ENCODE measurements around the gene GSTA3.
"Not testable (repeated sequence)": the region's sequence is repeated elsewhere in the genome, so short reads cannot be mapped to it uniquely, and the experiment has no call there.

The GSTA3 gene

DNA sequence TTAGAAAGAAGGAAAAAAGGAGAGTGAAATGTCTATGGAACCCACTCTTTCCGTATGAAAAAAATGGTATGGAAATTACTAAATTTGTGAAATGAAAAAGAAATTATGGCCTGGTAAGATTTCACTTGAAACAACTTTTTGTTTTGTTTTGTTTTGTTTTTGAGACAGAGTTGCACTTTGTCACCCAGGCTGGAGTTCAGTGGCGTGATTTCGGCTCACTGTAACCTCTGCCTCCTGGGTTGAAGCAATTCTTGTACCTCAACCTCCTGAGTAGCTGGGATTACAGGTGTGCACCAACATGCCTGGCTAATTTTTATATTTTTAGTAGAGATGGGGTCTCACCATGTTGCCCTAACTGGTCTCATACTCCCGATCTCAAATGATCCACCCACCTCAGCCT is 51.1 kb downstream of the GSTA3 start:
- no peak for DNase-seq

- not testable (repeated sequence) for DNase-seq
Measured at GRCh38 chr6:52856137-52856536, 53.4 kb downstream of the GSTA3 start.

DNA sequence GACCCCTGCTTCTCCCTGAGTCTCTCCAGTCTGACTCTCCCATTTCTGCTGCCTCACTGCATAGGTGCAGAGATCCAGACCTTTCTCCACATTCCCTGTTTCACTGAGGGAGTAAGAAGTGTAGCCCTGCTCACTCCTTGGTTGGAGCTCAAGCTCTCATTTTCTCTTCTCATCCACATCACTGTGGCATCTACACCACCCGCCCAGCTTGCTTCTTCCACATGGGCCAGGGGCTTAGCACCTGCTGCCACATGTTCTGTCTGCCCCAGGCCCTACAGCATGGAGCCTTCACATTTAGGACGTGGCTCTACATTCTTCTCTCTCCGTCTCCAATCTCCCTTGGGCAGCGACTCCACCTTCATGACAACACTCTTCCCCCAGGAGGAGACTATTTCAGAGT is 60.4 kb downstream of the GSTA3 start:
- no peak for DNase-seq
